ENCODE data around the gene CCDC14.

Gene CCDC14

DNA sequence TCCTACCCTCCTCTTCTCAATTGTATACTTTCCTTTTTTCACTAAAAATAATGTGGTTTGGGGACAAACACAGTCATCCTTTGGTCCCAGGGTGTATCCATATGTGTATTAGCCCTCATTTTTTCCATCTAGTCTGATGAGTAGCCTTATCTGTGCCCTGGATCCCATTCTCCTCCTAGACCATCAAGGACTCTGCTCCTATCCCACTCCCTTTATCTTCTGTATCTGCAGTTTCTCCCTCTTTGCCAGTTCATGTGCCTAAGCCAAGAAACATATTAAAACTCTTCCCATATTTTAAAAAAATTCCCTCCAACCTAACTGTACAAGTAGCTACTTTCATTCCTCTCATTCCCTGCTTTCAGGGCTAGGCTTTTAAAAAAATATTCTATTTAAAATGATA, 25.2 kb downstream of the CCDC14 start:
- TF ChIP-seq, protein P1, sequence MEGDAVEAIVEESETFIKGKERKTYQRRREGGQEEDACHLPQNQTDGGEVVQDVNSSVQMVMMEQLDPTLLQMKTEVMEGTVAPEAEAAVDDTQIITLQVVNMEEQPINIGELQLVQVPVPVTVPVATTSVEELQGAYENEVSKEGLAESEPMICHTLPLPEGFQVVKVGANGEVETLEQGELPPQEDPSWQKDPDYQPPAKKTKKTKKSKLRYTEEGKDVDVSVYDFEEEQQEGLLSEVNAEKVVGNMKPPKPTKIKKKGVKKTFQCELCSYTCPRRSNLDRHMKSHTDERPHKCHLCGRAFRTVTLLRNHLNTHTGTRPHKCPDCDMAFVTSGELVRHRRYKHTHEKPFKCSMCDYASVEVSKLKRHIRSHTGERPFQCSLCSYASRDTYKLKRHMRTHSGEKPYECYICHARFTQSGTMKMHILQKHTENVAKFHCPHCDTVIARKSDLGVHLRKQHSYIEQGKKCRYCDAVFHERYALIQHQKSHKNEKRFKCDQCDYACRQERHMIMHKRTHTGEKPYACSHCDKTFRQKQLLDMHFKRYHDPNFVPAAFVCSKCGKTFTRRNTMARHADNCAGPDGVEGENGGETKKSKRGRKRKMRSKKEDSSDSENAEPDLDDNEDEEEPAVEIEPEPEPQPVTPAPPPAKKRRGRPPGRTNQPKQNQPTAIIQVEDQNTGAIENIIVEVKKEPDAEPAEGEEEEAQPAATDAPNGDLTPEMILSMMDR (IDR thresholded peaks at IDR 0.05; ENCODE audit: low read depth, low read length, missing control alignments): no peak
- no peak overlapping the region for H3K4me3 ChIP-seq (replicated peaks; ENCODE audit: low read depth, low read length)
- DNase-seq (ENCODE audit: extremely low read depth, low read depth): no peak

DNA sequence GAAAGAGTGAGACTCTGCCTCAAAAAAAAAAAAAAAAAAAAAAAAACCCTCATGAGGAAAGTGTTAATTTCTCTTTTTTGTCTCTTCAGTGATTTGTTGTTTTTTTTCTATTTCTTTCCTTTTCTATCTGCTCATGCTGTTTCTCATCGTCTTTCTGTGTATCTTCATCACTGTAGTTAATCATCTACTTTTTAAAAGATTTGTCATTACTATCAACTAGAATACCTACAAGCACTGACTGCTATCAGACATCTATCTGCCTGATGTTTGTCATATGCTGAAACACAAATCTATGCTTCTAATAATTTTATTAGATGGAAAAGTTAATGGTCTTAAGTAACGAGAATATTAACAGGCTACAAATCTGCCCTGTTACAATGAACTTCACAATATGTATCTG, 26.8 kb downstream of the CCDC14 start:
- DNase-seq (ENCODE audit: extremely low read depth, low read depth): no peak
- no peak overlapping the region for H3K4me3 ChIP-seq (replicated peaks; ENCODE audit: low read depth, low read length)
- TF ChIP-seq, protein P1 (IDR thresholded peaks at IDR 0.05; ENCODE audit: low read depth, low read length, missing control alignments): no peak

DNA sequence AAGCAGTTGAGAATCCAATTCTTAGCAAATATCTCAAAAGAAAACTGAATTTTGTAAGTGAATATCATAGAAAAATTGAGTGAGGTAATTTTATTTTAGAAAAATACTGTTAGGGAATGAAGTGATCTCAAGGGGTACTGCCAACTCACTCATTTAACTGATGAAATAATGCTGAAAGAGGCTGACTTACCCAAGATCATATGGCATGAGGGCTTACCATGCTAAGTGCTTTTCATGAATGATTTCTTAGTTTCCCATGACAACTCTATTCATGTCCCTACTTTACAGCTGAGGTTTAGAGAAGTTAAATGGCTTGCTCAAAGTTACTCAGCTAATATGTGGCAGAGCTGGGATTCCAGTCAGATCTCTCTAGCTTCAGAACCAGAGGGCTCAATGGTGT, 30.6 kb downstream of the CCDC14 start:
- DNase-seq (ENCODE audit: extremely low read depth, low read depth): no peak
- TF ChIP-seq, protein P1 (IDR thresholded peaks at IDR 0.05; ENCODE audit: low read depth, low read length, missing control alignments): no peak
- no peak overlapping the region for H3K4me3 ChIP-seq (replicated peaks; ENCODE audit: low read depth, low read length)

DNA sequence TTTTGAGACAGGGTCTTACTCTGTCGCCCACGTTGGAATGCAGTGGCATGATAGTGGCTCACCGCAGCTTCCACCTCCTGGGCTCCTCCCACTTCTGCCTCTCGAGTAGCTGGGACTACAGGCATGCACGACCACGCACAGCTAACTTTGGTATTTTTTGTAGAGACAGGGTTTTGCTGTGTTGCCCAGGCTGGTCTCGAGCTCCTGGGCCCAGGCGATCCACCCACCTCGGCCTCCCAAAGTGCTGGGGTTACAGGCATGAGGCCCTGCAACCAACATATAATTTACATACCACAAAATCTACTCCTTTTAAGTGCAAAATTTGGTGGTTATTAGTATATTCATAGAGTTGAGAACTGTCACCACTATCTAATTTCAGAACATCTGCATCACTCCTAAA, 31.7 kb downstream of the CCDC14 start:
- TF ChIP-seq, protein P1 (IDR thresholded peaks at IDR 0.05; ENCODE audit: low read depth, low read length, missing control alignments): no peak
- no peak overlapping the region for H3K4me3 ChIP-seq (replicated peaks; ENCODE audit: low read depth, low read length)
- DNase-seq (ENCODE audit: extremely low read depth, low read depth): no peak

DNA sequence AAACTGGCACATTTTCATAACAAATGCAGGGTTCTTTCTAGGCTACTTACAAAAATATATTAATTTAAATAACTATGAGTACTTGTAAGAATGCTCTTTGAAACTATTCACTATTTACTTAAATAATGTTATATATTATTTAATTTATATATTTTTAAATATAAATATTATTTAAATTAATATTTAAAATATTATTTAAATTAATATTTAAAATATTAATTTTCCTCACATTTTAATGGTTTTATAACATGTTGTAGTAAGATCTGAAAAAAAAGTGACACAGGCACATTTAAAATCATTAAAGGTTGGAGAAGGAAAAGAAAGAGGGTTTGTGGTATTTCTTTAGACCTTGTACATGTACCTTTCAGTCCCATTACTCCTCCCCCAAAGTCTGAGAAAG, 34.6 kb downstream of the CCDC14 start:
- H3K4me3 ChIP-seq (replicated peaks; ENCODE audit: low read depth, low read length): no peak overlapping the region
- TF ChIP-seq, protein P1 (IDR thresholded peaks at IDR 0.05; ENCODE audit: low read depth, low read length, missing control alignments): no peak
- no peak for DNase-seq (ENCODE audit: extremely low read depth, low read depth)

DNA sequence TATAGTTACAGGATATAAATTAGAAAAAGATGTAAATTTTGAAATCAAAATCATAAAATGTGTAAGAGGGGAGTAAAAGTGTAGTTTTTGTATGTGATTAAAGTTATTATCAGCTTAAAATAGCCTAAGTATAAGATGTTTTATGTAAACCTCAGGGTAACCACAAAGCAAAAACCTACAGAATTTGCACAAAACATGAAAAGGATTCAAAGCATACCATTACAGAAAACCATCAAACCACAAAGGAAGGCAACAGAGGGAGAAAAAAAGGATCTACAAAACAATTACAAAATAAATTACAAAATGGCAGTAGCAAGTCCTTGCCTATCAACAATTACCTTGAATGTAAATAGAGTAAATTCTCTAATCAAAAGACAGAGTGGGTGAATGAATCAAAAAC, 40.2 kb downstream of the CCDC14 start:
- no peak for DNase-seq (ENCODE audit: extremely low read depth, low read depth)
- no peak overlapping the region for H3K4me3 ChIP-seq (replicated peaks; ENCODE audit: low read depth, low read length)
- TF ChIP-seq, protein P1 (IDR thresholded peaks at IDR 0.05; ENCODE audit: low read depth, low read length, missing control alignments): no peak

DNA sequence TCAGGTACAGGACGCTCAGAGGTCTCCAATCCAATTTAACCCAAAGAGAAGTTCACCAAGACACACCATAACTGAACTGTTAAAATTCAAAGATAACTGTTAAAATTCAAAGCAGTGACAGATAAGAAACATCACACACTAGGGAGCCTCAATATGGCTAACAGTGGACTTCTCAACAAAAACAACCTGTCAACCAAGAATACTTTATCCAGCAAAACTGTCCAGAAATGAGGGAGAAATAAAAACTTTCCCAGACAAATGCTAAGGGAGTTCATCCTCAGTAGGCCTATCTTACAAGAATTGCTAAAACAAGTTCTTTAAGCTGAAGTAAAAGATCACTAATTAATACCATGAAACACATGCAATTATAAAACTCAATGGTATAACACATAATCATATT, 40.6 kb downstream of the CCDC14 start:
- no peak for DNase-seq (ENCODE audit: extremely low read depth, low read depth)
- TF ChIP-seq, protein P1 (IDR thresholded peaks at IDR 0.05; ENCODE audit: low read depth, low read length, missing control alignments): no peak
- no peak overlapping the region for H3K4me3 ChIP-seq (replicated peaks; ENCODE audit: low read depth, low read length)

Data from HFF-Myc (cell line).